ENCODE data around the gene SOX6.

The SOX6 gene

GRCh38 chr11:16292167-16292859 lies 64.0 kb downstream of the SOX6 start:
- POLR2A ChIA-PET (ENCODE audit: low non-redundant PET) = no interaction called here

GRCh38 chr11:16291729-16292128 lies 64.6 kb downstream of the SOX6 start:
- H3K27ac ChIP-seq = no peak overlapping the region
- no peak for TF ChIP-seq CTCF (conservative IDR thresholded peaks at IDR 0.05; ENCODE audit: low read depth)
- no peak for DNase-seq (ENCODE audit: low spot score)
- CTCF ChIA-PET = interaction anchor here (0.6 kb wide), 1 partner anchor 71 kb away, joined by 3 read pairs; no protein-coding TSS in a partner anchor
- POLR2A ChIA-PET (ENCODE audit: low non-redundant PET) = no interaction called here

More at GRCh38 chr11:16292167-16292859, 64.0 kb downstream of the SOX6 start:
- CTCF ChIA-PET = interaction anchor here (0.6 kb wide), 1 partner anchor 70 kb away, joined by 3 read pairs; no protein-coding TSS in a partner anchor
- TF ChIP-seq CTCF (conservative IDR thresholded peaks at IDR 0.05; ENCODE audit: low read depth) = no peak
- DNase-seq (ENCODE audit: low spot score) = no peak
- H3K27ac ChIP-seq = no peak overlapping the region

- no peak for TF ChIP-seq CTCF (conservative IDR thresholded peaks at IDR 0.05; ENCODE audit: low read depth)
- no peak overlapping the region for H3K27ac ChIP-seq
- CTCF ChIA-PET = interaction anchor here (0.7 kb wide), 1 partner anchor 29 kb away, joined by 3 read pairs; no protein-coding TSS in a partner anchor
- DNase-seq (ENCODE audit: low spot score) = no peak
- POLR2A ChIA-PET (ENCODE audit: low non-redundant PET) = no interaction called here
Measured at GRCh38 chr11:16289541-16289940, 66.8 kb downstream of the SOX6 start.

- ChIA-PET POLR2A (ENCODE audit: low non-redundant PET) (no interaction called here), CTCF (interaction anchor here (0.6 to 1.0 kb wide), 2 partner anchors 127 to 1601 kb away, joined by 3 read pairs; no protein-coding TSS in a partner anchor)
- no peak overlapping the region for H3K27ac ChIP-seq
- no peak for DNase-seq (ENCODE audit: low spot score)
- no peak for TF ChIP-seq CTCF (conservative IDR thresholded peaks at IDR 0.05; ENCODE audit: low read depth)
Measured at GRCh38 chr11:16287630-16288280, 68.6 kb downstream of the SOX6 start.

- no peak for DNase-seq (ENCODE audit: low spot score)
- no peak overlapping the region for H3K27ac ChIP-seq
- POLR2A ChIA-PET (ENCODE audit: low non-redundant PET) = no interaction called here
- TF ChIP-seq CTCF (conservative IDR thresholded peaks at IDR 0.05; ENCODE audit: low read depth) = no peak
- CTCF ChIA-PET = no interaction called here
Measured at GRCh38 chr11:16286095-16286494, 70.3 kb downstream of the SOX6 start.

- ChIA-PET CTCF (interaction anchor here (0.6 kb wide), 1 partner anchor 188 kb away, joined by 3 read pairs; no protein-coding TSS in a partner anchor), POLR2A (ENCODE audit: low non-redundant PET) (no interaction called here)
- no peak for TF ChIP-seq CTCF (conservative IDR thresholded peaks at IDR 0.05; ENCODE audit: low read depth)
- no peak overlapping the region for H3K27ac ChIP-seq
- DNase-seq (ENCODE audit: low spot score) = peak; percentile 51
Measured at GRCh38 chr11:16280256-16280682, 76.1 kb downstream of the SOX6 start.
